GM12878 (cell line): ENCODE results near the gene GPRASP2. TPM values are rescaled to one million over a fixed set of nuclear protein-coding genes. Genes with fewer than 3 reads are reported as not detected.

ENCODE experiments used
- ATAC-seq: fragments of 200-7000 bp; cut with Tn5 transposase; 3 replicates; pipeline ENCODE4 v1.9.1; 2020; ENCODE audit warnings: mild to moderate bottlenecking, moderate library complexity
- BruUV-seq: library from RNA; stranded (reverse); fragments of 400-500 nt; replicated peaks from 2 replicates; lab custom pipeline; 2021; lab: Mats Ljungman, UMichigan
- CTCF ChIA-PET: fragments of 300-600 bp; sonication (Branson Sonifier 250); formaldehyde crosslinking; extraction: SDS; loops from one replicate; lab custom pipeline; 2021; ENCODE audit warnings: inconsistent platforms; lab: Yijun Ruan, JAX
- POLR2A ChIA-PET: fragments of 350-600 bp; formaldehyde crosslinking; extraction: SDS; loops from one replicate; lab custom pipeline; 2021; ENCODE audit warnings: inconsistent platforms; lab: Charles Lee
- RAD21 ChIA-PET: fragments of 300-600 bp; sonication (Branson Sonifier 250); formaldehyde crosslinking; loops from one replicate; lab custom pipeline; 2023; ENCODE audit warnings: antibody characterized with exemption; ENCODE audit not compliant: unreplicated experiment; lab: Charles Lee
- SMC1A ChIA-PET: fragments of 300-600 bp; sonication (Branson Sonifier 250); formaldehyde crosslinking; loops from one replicate; lab custom pipeline; 2023; ENCODE audit not compliant: unreplicated experiment, uncharacterized antibody; lab: Charles Lee
- DNase-seq: peaks from one replicate; pipeline ENCODE4 v3.0.0-alpha.2; 2011; ENCODE audit warnings: low read depth, low spot score
- FAIRE-seq: peaks from 3 replicates; lab custom pipeline; 2011; peaks lifted over from hg19 to GRCh38; lab: Jason Lieb, UNC
- H2AFZ ChIP-seq: 2 replicates; pipeline ENCODE4 v1.6.0; 2011; ENCODE audit warnings: low read depth, low read length, control low read depth; ENCODE audit not compliant: control insufficient read depth
- H3K27ac ChIP-seq: 2 replicates; pipeline ENCODE4 v1.5.1; 2011; ENCODE audit warnings: control low read depth; ENCODE audit not compliant: control insufficient read depth, insufficient read depth
- H3K27me3 ChIP-seq, 2 experiments: replicated peaks in 1 of 2; 2 replicates each; pipeline versions ENCODE4 v1.6.0 to v1.6.1; 2011; ENCODE audit warnings: low read length in 1 of 2; ENCODE audit not compliant: control insufficient read depth in 2 of 2, insufficient read depth in 2 of 2
- H3K36me3 ChIP-seq, 2 experiments: 2 replicates each; pipeline ENCODE4 v1.5.1; 2011; ENCODE audit warnings: low read length in 1 of 2; ENCODE audit not compliant: control insufficient read depth in 2 of 2, insufficient read depth in 2 of 2
- H3K4me1 ChIP-seq: 2 replicates; pipeline ENCODE4 v1.6.1; 2011; ENCODE audit warnings: mild to moderate bottlenecking, low read length, moderate library complexity, mixed read lengths; ENCODE audit not compliant: control insufficient read depth, insufficient read depth
- H3K4me2 ChIP-seq: 2 replicates; pipeline ENCODE4 v1.6.0; 2011; ENCODE audit warnings: control low read depth; ENCODE audit not compliant: control insufficient read depth, insufficient read depth
- H3K4me3 ChIP-seq: fragments of 200-600 bp; sonication (generic); 2 replicates; pipeline ENCODE4 v1.5.1; 2016
- H3K79me2 ChIP-seq: 2 replicates; pipeline ENCODE4 v1.6.0; 2011; ENCODE audit warnings: low read length; ENCODE audit not compliant: control insufficient read depth, insufficient read depth
- H3K9ac ChIP-seq: 2 replicates; pipeline ENCODE4 v1.8.0; 2011; ENCODE audit warnings: low read length, control low read depth, mixed read lengths; ENCODE audit not compliant: control insufficient read depth, insufficient read depth
- H3K9me3 ChIP-seq: replicated peaks from 3 replicates; pipeline ENCODE4 v1.5.1; 2011; ENCODE audit warnings: mild to moderate bottlenecking, low read length; ENCODE audit not compliant: control insufficient read depth, insufficient read depth
- H4K20me1 ChIP-seq: 2 replicates; pipeline ENCODE4 v1.6.0; 2011; ENCODE audit not compliant: control insufficient read depth, insufficient read depth
- CREM ChIP-seq: IDR thresholded peaks from 2 replicates; pipeline ENCODE4 v1.6.1; 2014; ENCODE audit warnings: antibody characterized with exemption, low read depth
- E4F1 ChIP-seq: fragments of 450-650 bp; IDR thresholded peaks from 2 replicates; pipeline ENCODE4 v1.6.1; 2018; ENCODE audit warnings: borderline replicate concordance, mild to moderate bottlenecking; ENCODE audit not compliant: partially characterized antibody
- FOXK2 ChIP-seq: fragments of 450-650 bp; IDR thresholded peaks from 2 replicates; pipeline ENCODE4 v1.6.1; 2017; ENCODE audit warnings: mild to moderate bottlenecking, moderate library complexity
- JUNB ChIP-seq: IDR thresholded peaks from 2 replicates; pipeline ENCODE4 v1.6.1; 2016; ENCODE audit warnings: antibody characterized with exemption, mild to moderate bottlenecking
- KAT2A ChIP-seq: conservative IDR thresholded peaks from 2 replicates; pipeline ENCODE4 v1.6.1; 2011; ENCODE audit warnings: low read depth, low read length; ENCODE audit not compliant: control insufficient read depth
- MEF2B ChIP-seq: fragments of 450-650 bp; IDR thresholded peaks from 2 replicates; pipeline ENCODE4 v1.6.1; 2018; ENCODE audit warnings: mild to moderate bottlenecking, moderate library complexity; ENCODE audit not compliant: partially characterized antibody, poor library complexity, severe bottlenecking
- MTA2 ChIP-seq: fragments of 450-650 bp; IDR thresholded peaks from 2 replicates; pipeline ENCODE4 v1.6.1; 2016; ENCODE audit warnings: low read depth, mild to moderate bottlenecking, moderate library complexity
- NR2C1 ChIP-seq: fragments of 450-650 bp; IDR thresholded peaks from 2 replicates; pipeline ENCODE4 v1.6.1; 2017; ENCODE audit warnings: antibody characterized with exemption, mild to moderate bottlenecking, moderate library complexity
- PBX3 ChIP-seq: IDR thresholded peaks from 2 replicates; pipeline ENCODE4 v1.6.1; 2011; ENCODE audit warnings: mild to moderate bottlenecking, low read depth, low read length, moderate library complexity; ENCODE audit not compliant: insufficient replicate concordance
- RCOR1 ChIP-seq: conservative IDR thresholded peaks from 2 replicates; pipeline ENCODE4 v1.6.1; 2012; ENCODE audit warnings: low read depth, low read length, improper control_type of control experiment
- YY1 ChIP-seq: IDR thresholded peaks from 2 replicates; pipeline ENCODE4 v1.6.1; 2011; ENCODE audit warnings: low read depth, mild to moderate bottlenecking, low read length
- ZNF622 ChIP-seq: fragments of 450-650 bp; IDR thresholded peaks from 2 replicates; pipeline ENCODE4 v1.6.1; 2017; ENCODE audit warnings: mild to moderate bottlenecking, inconsistent platforms
- WGBS: methylation state at CpG from one replicate; pipeline ENCODE4 v1.1.6; 2016; ENCODE audit warnings: low lambda C conversion rate; ENCODE audit not compliant: insufficient replicate concordance, insufficient coverage; ENCODE audit errors: missing lambda C conversion rate; 5-methylcytosine and 5-hydroxymethylcytosine counted together
- in situ Hi-C: fragments of 300-500 bp; cut with MboI; formaldehyde crosslinking; loops from 9 replicates; pipeline ENCODE4 v1.14.3; 2018; ENCODE audit warnings: mixed read lengths
- intact Hi-C: fragments of 100-400 bp; cut with micrococcal nuclease; formaldehyde crosslinking; loops from one replicate; pipeline ENCODE4 v1.14.2; 2022; ENCODE audit not compliant: unreplicated experiment
- polyA plus RNA-seq, 11 experiments: library from polyadenylated mRNA; depleted of rRNA in 4 of 11; unstranded in 6 of 11; stranded (reverse) in 5 of 11; fragments of >200 nt; fragmentation: Nextera tagmentation in 4 of 11; fragmentation: Illumina TruSeq in 1 of 11; extraction: Ambion mirVana in 4 of 11; extraction: Trizol in 1 of 11; gene quantifications; 1 replicate in 1 of 11; 2 replicates in 10 of 11; pipeline versions ENCODE4 v1.2.1 to v1.2.3, GENCODE V29; 2011 to 2016; ENCODE audit warnings: inconsistent platforms in 2 of 11, missing spikeins in 2 of 11, low read depth in 1 of 11
- total RNA-seq, 4 experiments: library from RNA; depleted of rRNA in 3 of 4; stranded (reverse); fragments of >200 nt in 3 of 4; fragmentation: Illumina TruSeq in 1 of 4; extraction: Trizol in 1 of 4; gene quantifications; 2 replicates each; pipeline versions ENCODE4 v1.2.1 to v1.2.3, GENCODE V29; 2013 to 2021

GPRASP2 gene
- total and polyA plus RNA-seq, 10 of the 15 experiments (the other 5 are each of a cell fraction or from before 2014, with no cell fraction given), result 0.08 to 0.27 (median 0.19) TPM; not detected in 1

GRCh38 chrX:102715967-102716366 is 3.7 kb downstream of the GPRASP2 start:
- H3K79me2 ChIP-seq, result no peaks in the 10 kb centered on the region
- no TSS peak for BruUV-seq
- in situ Hi-C loops (no loop called here), intact Hi-C loops (no loop called here)
- H3K27me3 ChIP-seq, result no peaks in the 10 kb centered on the region
- no peak for TF ChIP-seq FOXK2
- no peak for TF ChIP-seq KAT2A
- no peak for TF ChIP-seq NR2C1
- no peak for TF ChIP-seq E4F1
- no peak for TF ChIP-seq CREM
- no peak for TF ChIP-seq YY1
- TF ChIP-seq JUNB, result no peak
- TF ChIP-seq ZNF622, result no peak
- no peak for TF ChIP-seq RCOR1
- no peak for TF ChIP-seq MTA2
- no peak for TF ChIP-seq PBX3
- no peak for TF ChIP-seq MEF2B
- ChIA-PET SMC1A (no interaction called here), RAD21 (no interaction called here), POLR2A (no interaction called here), CTCF (no interaction called here)
- no peak overlapping the region for H3K9ac ChIP-seq
- H3K36me3 ChIP-seq, result no peaks in the 10 kb centered on the region
- no peak overlapping the region for H2AFZ ChIP-seq
- no peaks in the 10 kb centered on the region for H3K9me3 ChIP-seq
- FAIRE-seq (no peak), ATAC-seq (no peak), DNase-seq (no peak)
- no peak overlapping the region for H3K27ac ChIP-seq
- H3K4me2 ChIP-seq, result no peak overlapping the region
- no peaks in the 10 kb centered on the region for H3K4me1 ChIP-seq
- 76% methylated on average over 5 of the region's 5 CpGs for WGBS
- H3K4me3 ChIP-seq, result no peak overlapping the region
- no peaks in the 10 kb centered on the region for H4K20me1 ChIP-seq
